ENCODE data around the gene TTC39C. TPM values are rescaled to one million over a fixed set of nuclear protein-coding genes. Genes with fewer than 3 reads are reported as not detected.
"Not testable (repeated sequence)": the region's sequence is repeated elsewhere in the genome, so short reads cannot be mapped to it uniquely, and the experiment has no call there.

The TTC39C gene
- total RNA-seq, 1 experiment from 2014 or later: 26.1 TPM

DNA sequence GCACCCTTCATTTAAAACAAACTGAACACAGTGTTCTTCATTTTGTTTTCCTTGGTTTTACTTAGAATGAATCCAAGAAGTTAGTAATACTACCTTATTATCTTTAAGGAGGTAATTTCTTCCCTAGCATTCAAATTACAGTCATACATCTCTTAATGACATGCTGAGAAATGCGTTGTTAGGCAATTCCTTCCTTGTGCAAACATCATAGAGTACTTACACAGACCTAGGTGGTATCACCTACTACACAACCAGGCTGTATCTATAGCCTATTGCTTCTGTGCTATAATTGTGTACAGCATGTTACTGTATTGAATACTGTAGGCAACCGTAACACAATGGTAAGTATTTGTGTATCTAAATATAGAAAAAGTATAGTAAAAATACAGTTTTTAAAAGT, 115.9 kb downstream of the TTC39C start:
- in situ Hi-C loops (cut with HindIII; ENCODE audit: low pct_unique_long_range_greater_than_20kb, low sequenced_read_pairs): no loop called here
- DNase-seq (ENCODE audit: low read depth, low spot score): no peak

DNA sequence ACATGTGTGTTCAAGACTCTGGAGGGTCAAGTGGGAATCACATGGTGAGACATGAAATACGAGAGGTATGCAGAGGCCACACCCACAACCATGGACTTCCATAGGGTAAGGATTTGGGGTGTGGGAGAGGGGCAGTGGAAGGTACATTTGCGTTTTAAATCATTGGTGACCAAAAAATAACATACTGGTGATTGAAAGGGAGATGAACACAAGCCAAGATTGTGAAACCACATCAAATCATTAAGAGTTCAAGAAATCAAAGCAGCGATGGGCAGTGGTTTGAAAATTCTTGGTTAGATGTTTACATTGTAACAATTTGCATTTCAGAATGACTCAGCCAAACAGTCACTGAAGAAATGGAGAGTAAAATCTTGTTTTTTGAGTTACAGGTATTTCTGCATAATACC, 122.4 kb downstream of the TTC39C start:
- no peak for DNase-seq (ENCODE audit: low read depth, low spot score)
- in situ Hi-C loops (cut with HindIII; ENCODE audit: low pct_unique_long_range_greater_than_20kb, low sequenced_read_pairs): no loop called here

DNA sequence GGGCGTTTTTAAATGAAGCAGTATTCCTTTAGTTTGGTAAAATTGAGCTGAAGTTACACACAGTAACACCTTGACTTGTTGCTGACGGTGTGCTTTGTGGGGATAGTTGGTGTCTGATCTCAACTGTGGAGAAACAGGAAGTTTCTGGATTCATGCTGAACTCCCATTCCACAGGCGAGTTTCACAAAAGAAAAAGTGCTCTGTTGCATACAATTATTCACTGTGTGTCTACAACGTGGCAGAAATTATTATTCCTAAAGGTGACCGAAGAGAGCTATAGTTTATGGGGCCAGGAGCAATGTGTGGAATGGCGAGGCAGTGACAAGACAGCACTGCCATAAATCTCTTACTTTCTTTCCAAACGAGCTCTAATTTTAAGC, 123.8 kb downstream of the TTC39C start:
- in situ Hi-C loops (cut with HindIII; ENCODE audit: low pct_unique_long_range_greater_than_20kb, low sequenced_read_pairs): no loop called here
- no peak for DNase-seq (ENCODE audit: low read depth, low spot score)

DNA sequence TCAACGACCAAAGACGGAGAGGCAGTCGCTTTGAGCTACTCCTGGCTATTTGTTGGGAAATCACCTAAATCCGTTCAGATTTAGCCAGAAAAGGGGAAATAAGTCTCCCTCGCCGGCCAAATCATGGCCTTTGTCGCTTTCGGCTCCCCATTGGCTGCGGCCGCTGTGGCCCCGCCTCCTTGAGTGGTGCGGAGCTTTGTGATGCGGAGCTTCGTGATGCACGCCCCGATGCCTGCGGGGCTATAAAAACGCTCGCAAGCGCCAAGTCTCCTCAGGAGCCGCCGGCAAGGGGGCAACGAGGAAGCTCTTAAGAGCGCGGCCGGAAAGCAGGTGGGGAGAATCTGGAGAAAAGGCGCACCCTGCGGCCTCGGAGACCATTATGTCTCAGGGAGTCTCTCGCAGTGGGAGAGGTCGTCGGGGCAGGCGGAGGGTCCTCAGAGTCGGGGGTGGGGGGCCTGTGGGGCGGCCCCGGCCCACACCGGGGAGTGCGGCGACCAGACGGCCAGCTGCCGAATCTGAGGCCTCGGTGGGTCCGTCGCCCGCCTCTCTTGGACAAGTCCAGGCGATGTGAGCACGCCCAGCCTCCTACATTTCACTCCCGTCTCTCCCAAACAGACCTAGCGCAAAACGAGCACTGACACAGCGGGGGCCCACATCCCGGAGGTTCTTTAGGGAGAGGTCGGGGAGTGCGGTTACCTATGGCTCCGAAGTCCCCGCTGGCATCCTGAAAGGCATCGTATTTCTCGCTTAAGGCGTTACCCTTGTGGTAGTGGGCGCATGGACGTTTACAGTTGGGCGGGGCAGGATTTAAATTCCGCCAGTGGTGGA, 124.4 kb downstream of the TTC39C start, which contains the start of gene CABYR:
CABYR (plus strand) TSS at position 274 of the 828 bp plus-strand sequence. CDS start 4,053 bp downstream, outside the sequence.
- in situ Hi-C loops (cut with HindIII; ENCODE audit: low pct_unique_long_range_greater_than_20kb, low sequenced_read_pairs): no loop called here
- DNase-seq (ENCODE audit: low read depth, low spot score): peak; percentile 66

DNA sequence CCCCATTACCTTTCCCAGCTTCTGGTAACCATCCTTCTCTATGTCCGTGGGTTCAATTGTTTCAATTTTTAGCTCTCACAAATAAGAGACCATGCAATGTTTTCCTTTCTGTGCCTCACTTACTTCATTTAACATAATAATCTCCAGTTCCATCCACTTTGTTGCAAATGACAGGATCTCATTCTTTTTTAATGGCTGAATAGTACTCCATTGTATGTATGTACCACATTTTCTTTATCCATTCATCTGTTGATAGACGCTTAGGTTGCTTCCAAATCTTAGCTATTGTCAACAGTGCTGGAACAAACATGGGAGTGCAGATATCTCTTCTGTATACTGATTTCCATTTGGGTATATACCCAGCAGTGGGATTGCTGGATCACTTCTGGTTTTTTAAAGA, 126.1 kb downstream of the TTC39C start:
- no peak for DNase-seq (ENCODE audit: low read depth, low spot score)
- in situ Hi-C loops (cut with HindIII; ENCODE audit: low pct_unique_long_range_greater_than_20kb, low sequenced_read_pairs): no loop called here

DNA sequence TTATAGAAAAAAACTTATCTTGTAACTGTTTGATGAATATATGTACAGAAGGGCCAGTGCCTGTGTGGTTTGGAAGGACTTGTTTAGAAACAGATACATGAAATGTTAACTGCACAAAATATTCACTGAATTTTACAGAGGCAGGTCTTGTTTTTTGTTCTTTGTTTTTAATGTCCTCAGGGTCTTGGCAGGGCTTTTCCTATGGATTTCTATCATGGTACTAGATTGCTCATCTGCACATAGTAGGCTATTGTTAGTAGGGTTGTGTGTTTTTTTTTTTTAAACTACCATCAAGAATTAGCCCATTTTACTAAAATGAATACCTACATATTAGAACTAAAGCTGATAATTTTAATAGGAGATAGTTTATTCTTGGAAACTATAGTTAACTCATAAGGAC, 127.8 kb downstream of the TTC39C start:
- in situ Hi-C loops (cut with HindIII; ENCODE audit: low pct_unique_long_range_greater_than_20kb, low sequenced_read_pairs): no loop called here
- peak; percentile 73 for DNase-seq (ENCODE audit: low read depth, low spot score)

DNA sequence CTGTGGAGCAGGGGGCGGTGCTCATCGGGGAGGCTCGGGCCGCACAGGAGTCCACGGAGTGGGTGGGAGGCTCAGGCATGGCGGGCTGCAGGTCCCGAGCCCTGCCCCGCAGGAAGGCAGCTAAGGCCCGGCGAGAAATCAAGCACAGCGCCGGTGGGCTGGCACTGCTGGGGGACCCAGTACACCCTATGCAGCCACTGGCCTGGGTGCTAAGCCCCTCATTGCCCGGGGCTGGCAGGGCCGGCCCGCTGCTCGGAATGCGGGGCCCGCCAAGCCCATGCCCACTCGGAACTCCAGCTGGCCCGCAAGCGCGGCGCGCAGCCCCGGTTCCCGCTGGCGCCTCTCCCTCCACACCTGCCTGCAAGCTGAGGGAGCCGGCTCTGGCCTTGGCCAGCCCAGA, 135.0 kb downstream of the TTC39C start:
- in situ Hi-C loops (cut with HindIII; ENCODE audit: low pct_unique_long_range_greater_than_20kb, low sequenced_read_pairs); DNase-seq (ENCODE audit: low read depth, low spot score): not testable (repeated sequence)

DNA sequence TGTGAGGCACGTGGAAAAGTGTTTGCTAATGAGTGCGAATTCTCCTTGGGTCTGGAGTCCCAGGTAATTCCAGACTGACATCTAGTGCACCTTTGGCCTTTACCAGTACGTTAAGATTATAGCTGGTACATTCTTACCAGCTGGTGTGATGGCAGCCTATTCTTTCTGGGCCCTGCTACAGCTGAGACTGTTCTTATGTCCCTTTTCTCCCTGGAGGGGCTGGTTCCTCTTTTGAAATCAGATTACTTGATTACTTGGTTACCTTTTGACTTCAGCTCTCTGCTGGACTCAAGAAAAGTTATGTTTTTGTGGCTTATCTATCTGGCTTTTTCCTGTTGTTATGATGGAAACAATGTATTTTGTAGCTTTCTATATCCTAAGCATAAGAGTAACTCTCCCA, 138.8 kb downstream of the TTC39C start:
- in situ Hi-C loops (cut with HindIII; ENCODE audit: low pct_unique_long_range_greater_than_20kb, low sequenced_read_pairs): no loop called here
- DNase-seq (ENCODE audit: low read depth, low spot score): no peak

DNA sequence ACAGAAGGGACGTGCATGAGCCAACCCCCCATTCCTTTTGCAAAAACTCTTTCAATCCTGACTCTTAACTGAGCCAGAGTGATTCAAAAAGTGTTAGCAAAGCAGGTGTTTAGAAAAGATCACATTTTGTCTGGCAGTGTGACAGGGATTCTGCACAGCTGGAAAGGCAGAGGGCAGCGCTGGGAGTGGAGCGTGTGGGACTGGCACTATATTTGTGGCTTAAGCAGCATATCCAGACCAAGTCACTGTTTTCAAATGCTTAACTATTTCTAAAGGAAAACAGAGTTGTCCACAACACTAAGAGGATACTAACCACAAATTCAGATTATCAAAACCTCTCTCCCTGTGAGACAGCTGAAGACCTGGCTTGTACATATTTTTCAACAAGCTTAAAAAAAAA, 143.3 kb downstream of the TTC39C start:
- DNase-seq (ENCODE audit: low read depth, low spot score): no peak
- in situ Hi-C loops (cut with HindIII; ENCODE audit: low pct_unique_long_range_greater_than_20kb, low sequenced_read_pairs): no loop called here

DNA sequence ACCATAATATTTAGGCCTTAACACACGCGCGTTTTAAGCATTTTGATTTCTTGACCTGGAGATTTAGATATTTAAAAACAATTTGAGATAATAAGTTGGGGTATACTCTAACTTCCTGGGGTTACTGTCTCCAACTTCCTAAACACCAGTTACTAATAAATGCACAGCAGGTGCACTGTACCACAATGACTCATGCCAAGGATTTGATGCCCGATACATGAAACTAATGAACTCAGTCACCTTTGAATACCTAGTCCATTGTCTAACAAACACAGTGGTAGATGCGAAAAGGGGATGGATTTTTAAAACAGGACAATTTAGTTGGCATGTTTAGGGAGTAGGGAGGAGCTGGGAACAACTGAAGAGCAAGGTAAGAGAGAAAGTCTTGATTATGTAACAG, 145.5 kb downstream of the TTC39C start:
- DNase-seq (ENCODE audit: low read depth, low spot score): no peak
- in situ Hi-C loops (cut with HindIII; ENCODE audit: low pct_unique_long_range_greater_than_20kb, low sequenced_read_pairs): no loop called here

DNA sequence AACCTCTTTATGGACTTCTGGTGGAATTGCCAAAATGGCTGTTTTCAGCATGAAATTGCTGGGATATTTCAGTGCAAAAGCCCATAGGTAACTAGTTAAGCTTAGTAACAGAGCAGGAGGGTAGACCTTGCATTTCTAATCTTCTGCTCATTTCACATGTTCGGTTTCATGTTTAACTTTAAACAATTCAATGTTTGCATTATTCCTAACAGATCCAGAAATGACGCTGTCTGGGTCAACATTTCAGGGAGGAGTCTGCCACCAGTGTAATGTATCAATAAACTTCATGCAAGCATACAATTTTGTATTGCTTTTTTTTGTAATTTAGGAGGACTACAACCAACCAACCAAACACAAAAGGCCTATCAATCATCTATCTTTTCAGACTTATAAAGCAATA, 146.8 kb downstream of the TTC39C start:
- in situ Hi-C loops (cut with HindIII; ENCODE audit: low pct_unique_long_range_greater_than_20kb, low sequenced_read_pairs): no loop called here
- DNase-seq (ENCODE audit: low read depth, low spot score): no peak

DNA sequence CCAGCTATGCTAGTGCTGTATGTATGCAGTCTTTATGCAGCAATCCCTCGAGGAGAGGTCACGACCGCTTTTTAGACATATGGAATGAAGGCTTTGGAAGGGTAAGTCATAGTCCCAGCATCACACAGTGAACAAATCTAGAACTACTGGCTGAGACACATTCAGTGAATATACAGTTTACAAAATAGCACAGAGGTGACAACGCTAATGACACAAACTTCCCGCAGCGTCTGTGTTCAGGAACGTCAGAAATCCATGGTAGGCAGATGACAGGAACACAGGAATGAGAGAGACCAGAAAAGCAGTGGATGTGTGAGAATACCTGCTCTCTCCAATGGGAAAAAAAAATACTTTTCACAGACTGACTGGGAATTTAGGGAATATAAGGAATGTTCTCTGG, 153.9 kb downstream of the TTC39C start:
- DNase-seq (ENCODE audit: low read depth, low spot score): no peak
- in situ Hi-C loops (cut with HindIII; ENCODE audit: low pct_unique_long_range_greater_than_20kb, low sequenced_read_pairs): no loop called here

DNA sequence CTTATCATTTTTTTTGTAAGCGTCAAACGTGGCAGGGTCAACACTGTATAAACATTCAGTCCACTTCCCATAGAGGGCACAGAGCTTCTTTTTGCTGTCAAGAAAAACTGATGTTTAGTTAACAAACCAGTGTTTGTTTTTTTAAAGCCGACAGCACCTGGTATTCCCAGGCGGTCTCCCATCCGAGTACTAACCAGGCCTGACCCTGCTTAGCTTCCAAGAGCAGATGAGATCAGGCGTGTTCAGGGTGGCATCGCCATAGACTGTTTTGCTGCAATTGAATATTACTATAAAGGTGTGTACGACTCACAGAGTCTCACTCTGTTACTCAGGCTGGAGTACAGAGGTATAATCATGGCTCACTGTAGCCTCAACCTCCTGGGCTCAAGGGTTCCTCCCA, 155.8 kb downstream of the TTC39C start:
- in situ Hi-C loops (cut with HindIII; ENCODE audit: low pct_unique_long_range_greater_than_20kb, low sequenced_read_pairs): no loop called here
- no peak for DNase-seq (ENCODE audit: low read depth, low spot score)

DNA sequence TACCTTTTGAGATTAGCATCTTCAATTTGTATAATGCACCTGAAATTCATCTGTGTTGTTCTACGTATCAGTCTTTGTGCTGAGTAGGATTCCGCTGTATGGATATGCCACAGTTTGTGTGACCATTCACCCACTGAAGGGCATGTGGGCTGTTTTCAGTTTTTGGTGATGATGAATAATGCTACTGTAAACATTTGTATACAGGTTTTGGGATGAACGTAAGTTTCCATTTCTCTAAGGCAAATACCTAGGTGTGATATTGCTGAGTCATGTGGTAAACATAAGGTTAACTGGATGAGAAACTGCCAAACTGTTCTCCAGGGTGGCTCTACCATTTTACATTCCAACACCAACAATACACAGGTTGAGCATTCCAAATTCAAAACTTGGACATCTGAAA, 159.4 kb downstream of the TTC39C start:
- in situ Hi-C loops (cut with HindIII; ENCODE audit: low pct_unique_long_range_greater_than_20kb, low sequenced_read_pairs): no loop called here
- no peak for DNase-seq (ENCODE audit: low read depth, low spot score)

DNA sequence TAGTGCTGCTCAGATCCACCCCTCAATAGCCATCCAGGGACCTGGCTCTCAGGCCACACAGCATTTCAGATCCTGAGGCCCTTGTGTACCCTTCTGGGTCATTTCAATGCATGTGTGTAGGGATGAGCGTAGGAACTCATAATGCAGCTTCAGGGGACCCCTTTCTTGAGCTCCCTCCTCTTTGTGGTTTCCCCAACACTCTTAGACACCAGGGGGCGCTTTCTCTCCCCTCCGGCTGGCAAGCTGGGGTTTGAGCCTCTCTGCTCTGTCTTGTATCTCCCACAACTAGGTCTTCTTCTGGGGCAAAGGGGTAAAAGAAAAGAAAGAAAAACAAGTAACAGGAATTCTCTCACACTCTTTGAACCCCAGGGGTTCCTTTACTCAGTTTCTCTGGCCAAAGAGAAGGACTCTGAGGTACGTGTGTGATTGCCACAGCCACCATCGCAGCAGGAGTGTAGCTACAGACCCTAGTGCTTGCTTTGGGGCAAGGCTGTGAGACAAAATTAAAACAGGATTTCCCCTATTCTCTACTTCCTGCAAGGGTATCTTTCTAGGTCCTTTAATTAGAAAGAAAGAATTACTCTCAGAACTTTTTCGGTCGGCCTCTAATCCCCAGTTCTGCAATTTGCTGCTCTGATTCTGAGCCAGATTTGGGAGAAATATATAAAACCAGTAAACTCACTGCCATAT, 162.3 kb downstream of the TTC39C start:
- in situ Hi-C loops (cut with HindIII; ENCODE audit: low pct_unique_long_range_greater_than_20kb, low sequenced_read_pairs): no loop called here
- peak; percentile 67 for DNase-seq (ENCODE audit: low read depth, low spot score)

DNA sequence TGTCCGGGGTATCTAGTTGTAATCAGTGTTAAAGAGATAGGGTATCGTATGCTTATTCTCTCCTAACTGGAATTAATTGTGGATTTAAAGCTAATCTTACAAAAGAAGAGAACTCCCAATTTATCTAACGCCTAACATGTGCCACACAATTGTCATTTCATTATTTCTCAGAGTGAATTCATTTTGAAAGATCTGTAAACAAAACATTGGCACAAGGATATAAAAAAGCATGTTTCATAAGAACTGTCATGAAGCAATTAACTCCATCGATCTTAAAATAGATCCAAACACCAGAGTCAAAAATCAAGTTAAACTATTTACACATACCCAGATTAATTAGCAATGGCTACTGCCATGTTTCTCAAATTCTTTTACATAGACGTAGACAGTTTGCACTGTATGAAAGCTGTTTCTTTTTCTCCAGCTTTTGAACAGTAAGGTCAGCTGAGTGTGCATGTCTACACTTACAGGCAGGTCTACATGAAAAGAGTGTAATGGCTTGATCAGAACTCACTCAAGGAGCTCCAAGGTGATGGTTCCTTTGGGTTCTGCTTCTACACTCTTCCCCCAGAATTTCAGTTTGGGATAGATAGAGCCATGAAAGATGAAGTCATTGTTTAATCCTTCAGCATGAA, 163.1 kb downstream of the TTC39C start:
- in situ Hi-C loops (cut with HindIII; ENCODE audit: low pct_unique_long_range_greater_than_20kb, low sequenced_read_pairs): no loop called here

DNA sequence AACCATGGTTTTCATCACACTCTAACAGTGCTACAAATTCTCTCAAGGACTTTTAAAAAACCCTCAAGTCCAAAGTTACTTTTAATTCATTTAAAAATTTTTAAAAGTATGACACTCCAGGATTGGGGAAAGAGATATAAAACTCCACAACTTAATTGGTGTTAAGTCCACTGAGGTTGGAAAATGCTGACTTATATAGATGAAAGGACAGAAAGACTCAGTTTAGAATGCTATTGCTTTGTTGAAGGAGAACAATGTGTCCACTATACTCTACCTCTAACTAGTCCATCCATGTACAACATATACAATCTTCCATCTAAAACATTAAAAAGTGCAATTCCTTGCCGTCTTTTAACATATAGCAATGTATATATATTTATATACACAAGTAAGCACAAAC, 165.5 kb downstream of the TTC39C start:
- in situ Hi-C loops (cut with HindIII; ENCODE audit: low pct_unique_long_range_greater_than_20kb, low sequenced_read_pairs): no loop called here
- DNase-seq (ENCODE audit: low read depth, low spot score): no peak

More for the DNA sequence above, 163.1 kb downstream of the TTC39C start:
- DNase-seq (ENCODE audit: low read depth, low spot score): no peak

DNA sequence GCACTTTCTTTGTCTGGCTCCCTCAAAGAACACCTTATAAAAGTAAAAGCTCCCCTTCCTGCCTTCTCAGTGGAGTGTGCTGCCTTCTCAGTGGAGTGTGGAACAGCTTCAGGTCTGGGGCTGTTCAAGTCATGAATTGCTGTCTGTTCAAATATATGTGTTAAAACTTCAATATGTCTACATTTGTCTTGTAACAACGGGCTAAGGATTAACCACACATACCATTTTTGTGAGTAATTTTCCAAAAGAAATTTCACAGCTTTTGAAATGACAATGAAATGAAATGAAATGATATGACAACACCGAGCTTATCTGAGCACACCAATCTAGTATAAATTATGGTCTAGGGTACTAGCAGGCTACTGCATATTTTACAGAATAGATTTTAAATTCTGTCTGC, 167.3 kb downstream of the TTC39C start:
- DNase-seq (ENCODE audit: low read depth, low spot score): no peak
- in situ Hi-C loops (cut with HindIII; ENCODE audit: low pct_unique_long_range_greater_than_20kb, low sequenced_read_pairs): no loop called here
